ENCODE results near the gene TMCC2.

GRCh38 chr1:205190845-205191577, 36.7 kb upstream of the TMCC2 start:
- TF ChIP-seq RARB (CRISPR knock-in tag; IDR thresholded peaks at IDR 0.05) (no peak), PATZ1 (CRISPR knock-in tag; IDR thresholded peaks at IDR 0.05; ENCODE audit: borderline replicate concordance) (no peak), CREB5 (CRISPR knock-in tag; IDR thresholded peaks at IDR 0.05; ENCODE audit: low read depth) (no peak), GLIS3 (CRISPR knock-in tag; IDR thresholded peaks at IDR 0.05) (no peak), ZNF70 (CRISPR knock-in tag; IDR thresholded peaks at IDR 0.05) (no peak), ZNF8 (CRISPR knock-in tag; IDR thresholded peaks at IDR 0.05) (no peak), ZFP3 (CRISPR knock-in tag; IDR thresholded peaks at IDR 0.05) (no peak), CSDC2 (CRISPR knock-in tag; IDR thresholded peaks at IDR 0.05) (no peak), ZC3H10 (CRISPR knock-in tag; IDR thresholded peaks at IDR 0.05) (no peak)
